Endodermal cell (in vitro differentiated cells): ENCODE data around the gene MADD. TPM values are rescaled to one million over a fixed set of nuclear protein-coding genes. Genes with fewer than 3 reads are reported as not detected.
A peak's percentile ranks its signal among the peaks of the same experiment; 100 is the strongest.

Source experiments
- DNase-seq: peaks from one replicate; pipeline ENCODE4 v3.0.0-alpha.2; 2017
- H3K27ac ChIP-seq: 2 replicates; pipeline ENCODE4 v1.5.1; 2013; ENCODE audit warnings: mild to moderate bottlenecking, low read depth, low read length, moderate library complexity
- H3K27me3 ChIP-seq: 2 replicates; pipeline ENCODE4 v1.6.1; 2013; ENCODE audit warnings: mild to moderate bottlenecking, low read length, moderate library complexity; ENCODE audit not compliant: insufficient read depth, control insufficient read depth, poor library complexity, severe bottlenecking
- H3K36me3 ChIP-seq: 2 replicates; pipeline ENCODE4 v1.7.0; 2013; ENCODE audit warnings: mild to moderate bottlenecking, low read length, moderate library complexity; ENCODE audit not compliant: control insufficient read depth, insufficient read depth
- H3K4me1 ChIP-seq: one replicate; pipeline ENCODE4 v1.7.0; 2013; ENCODE audit warnings: low read length; ENCODE audit not compliant: control insufficient read depth, insufficient read depth
- H3K4me3 ChIP-seq: 2 replicates; pipeline ENCODE4 v1.5.1; 2013; ENCODE audit warnings: mild to moderate bottlenecking, low read length, moderate library complexity
- H3K9ac ChIP-seq: 2 replicates; pipeline ENCODE4 v1.6.1; 2013; ENCODE audit warnings: mild to moderate bottlenecking, low read length, moderate library complexity; ENCODE audit not compliant: poor library complexity, severe bottlenecking; ENCODE audit errors: extremely low read depth
- H3K9me3 ChIP-seq: 2 replicates; pipeline ENCODE4 v1.6.1; 2013; ENCODE audit warnings: mild to moderate bottlenecking, low read length, moderate library complexity; ENCODE audit not compliant: control insufficient read depth
- H3K27ac Mint-ChIP-seq: 2 replicates; pipeline ENCODE4 v1.8.0; 2020; ENCODE audit warnings: mixed read lengths
- H3K27me3 Mint-ChIP-seq: 2 replicates; pipeline ENCODE4 v1.8.0; 2021; ENCODE audit warnings: mild to moderate bottlenecking, mixed read lengths; ENCODE audit not compliant: insufficient read depth
- H3K36me3 Mint-ChIP-seq: 2 replicates; pipeline ENCODE4 v1.8.0; 2020; ENCODE audit warnings: low read depth, mixed read lengths
- H3K4me1 Mint-ChIP-seq: 2 replicates; pipeline ENCODE4 v1.8.0; 2020; ENCODE audit warnings: mixed read lengths
- H3K4me3 Mint-ChIP-seq: 2 replicates; pipeline ENCODE4 v1.8.0; 2020; ENCODE audit warnings: mild to moderate bottlenecking, moderate library complexity, mixed read lengths
- H3K9me3 Mint-ChIP-seq: 2 replicates; pipeline ENCODE4 v1.8.0; 2020; ENCODE audit warnings: mild to moderate bottlenecking, mixed read lengths
- WGBS, 2 experiments: methylation state at CpG; one replicate each; pipeline versions ENCODE4 v1.1.5 to v1.1.7; 2013; ENCODE audit warnings: missing lambda C conversion rate in 2 of 2, mixed read lengths in 1 of 2; ENCODE audit not compliant: insufficient coverage in 1 of 2, insufficient read length in 1 of 2; 5-methylcytosine and 5-hydroxymethylcytosine counted together
- total RNA-seq, 2 donors: library from RNA; stranded (reverse); fragmentation: NEBNext Ultra II Directional in 1 of 2; extraction: Animal tissue kit (Norgen Biotek cat#: 25700) in 1 of 2; gene quantifications; 2 replicates in 1 of 2; 3 replicates in 1 of 2; pipeline ENCODE4 v1.2.1, GENCODE V29; 2021
- TF ChIP-seq, protein P1 (sequence below): fragments of 200-600 bp; sonication (generic); conservative IDR thresholded peaks from 2 replicates; pipeline ENCODE4 v1.5.0; 2021; ENCODE audit warnings: antibody characterized with exemption, mild to moderate bottlenecking

Gene MADD
- total RNA-seq, 2 donors from 2014 or later, result 30.2 to 36.0 TPM

DNA sequence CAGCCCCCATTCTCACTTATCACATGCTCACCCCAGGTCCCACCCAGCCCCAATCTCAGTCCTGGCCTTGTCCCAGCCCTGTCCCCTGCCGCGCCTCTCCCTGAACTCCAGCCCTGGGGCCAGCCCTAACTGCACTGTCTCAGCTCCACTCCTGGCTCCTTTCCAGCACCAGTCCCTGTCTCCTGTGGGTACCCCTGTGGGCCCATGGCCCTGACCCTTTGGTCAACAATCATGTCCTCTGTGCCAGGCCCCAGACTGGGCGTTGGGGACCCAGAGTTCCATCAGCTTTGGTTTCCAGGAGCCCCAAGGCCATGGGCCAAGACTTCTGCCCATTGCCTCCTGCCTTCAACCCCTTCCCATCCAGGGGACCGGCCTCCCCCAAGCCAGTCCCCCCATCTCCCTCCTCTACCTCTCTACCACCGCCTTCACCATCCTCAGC is 107.7 kb downstream of the MADD start:
- Histone ChIP-seq H3K27ac (no peak overlapping the region), H3K36me3 (no peaks in the 10 kb centered on the region), H3K9ac (no peak overlapping the region), H3K4me3 (no peak overlapping the region), H3K4me1 (no peaks in the 10 kb centered on the region), H3K9me3 (no peaks in the 10 kb centered on the region), H3K27me3 (no peaks in the 10 kb centered on the region)
- 89 to 100% methylated on average over 3 to 5 of the region's 5 CpGs for WGBS, 2 experiments
- Mint-ChIP-seq H3K27ac (no peak overlapping the region), H3K9me3 (no peaks in the 10 kb centered on the region), H3K4me3 (no peak overlapping the region), H3K27me3 (no peaks in the 10 kb centered on the region), H3K36me3 (no peaks in the 10 kb centered on the region), H3K4me1 (no peaks in the 10 kb centered on the region)
- no peak for DNase-seq
- TF ChIP-seq, protein P1, sequence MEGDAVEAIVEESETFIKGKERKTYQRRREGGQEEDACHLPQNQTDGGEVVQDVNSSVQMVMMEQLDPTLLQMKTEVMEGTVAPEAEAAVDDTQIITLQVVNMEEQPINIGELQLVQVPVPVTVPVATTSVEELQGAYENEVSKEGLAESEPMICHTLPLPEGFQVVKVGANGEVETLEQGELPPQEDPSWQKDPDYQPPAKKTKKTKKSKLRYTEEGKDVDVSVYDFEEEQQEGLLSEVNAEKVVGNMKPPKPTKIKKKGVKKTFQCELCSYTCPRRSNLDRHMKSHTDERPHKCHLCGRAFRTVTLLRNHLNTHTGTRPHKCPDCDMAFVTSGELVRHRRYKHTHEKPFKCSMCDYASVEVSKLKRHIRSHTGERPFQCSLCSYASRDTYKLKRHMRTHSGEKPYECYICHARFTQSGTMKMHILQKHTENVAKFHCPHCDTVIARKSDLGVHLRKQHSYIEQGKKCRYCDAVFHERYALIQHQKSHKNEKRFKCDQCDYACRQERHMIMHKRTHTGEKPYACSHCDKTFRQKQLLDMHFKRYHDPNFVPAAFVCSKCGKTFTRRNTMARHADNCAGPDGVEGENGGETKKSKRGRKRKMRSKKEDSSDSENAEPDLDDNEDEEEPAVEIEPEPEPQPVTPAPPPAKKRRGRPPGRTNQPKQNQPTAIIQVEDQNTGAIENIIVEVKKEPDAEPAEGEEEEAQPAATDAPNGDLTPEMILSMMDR, result no peak

DNA sequence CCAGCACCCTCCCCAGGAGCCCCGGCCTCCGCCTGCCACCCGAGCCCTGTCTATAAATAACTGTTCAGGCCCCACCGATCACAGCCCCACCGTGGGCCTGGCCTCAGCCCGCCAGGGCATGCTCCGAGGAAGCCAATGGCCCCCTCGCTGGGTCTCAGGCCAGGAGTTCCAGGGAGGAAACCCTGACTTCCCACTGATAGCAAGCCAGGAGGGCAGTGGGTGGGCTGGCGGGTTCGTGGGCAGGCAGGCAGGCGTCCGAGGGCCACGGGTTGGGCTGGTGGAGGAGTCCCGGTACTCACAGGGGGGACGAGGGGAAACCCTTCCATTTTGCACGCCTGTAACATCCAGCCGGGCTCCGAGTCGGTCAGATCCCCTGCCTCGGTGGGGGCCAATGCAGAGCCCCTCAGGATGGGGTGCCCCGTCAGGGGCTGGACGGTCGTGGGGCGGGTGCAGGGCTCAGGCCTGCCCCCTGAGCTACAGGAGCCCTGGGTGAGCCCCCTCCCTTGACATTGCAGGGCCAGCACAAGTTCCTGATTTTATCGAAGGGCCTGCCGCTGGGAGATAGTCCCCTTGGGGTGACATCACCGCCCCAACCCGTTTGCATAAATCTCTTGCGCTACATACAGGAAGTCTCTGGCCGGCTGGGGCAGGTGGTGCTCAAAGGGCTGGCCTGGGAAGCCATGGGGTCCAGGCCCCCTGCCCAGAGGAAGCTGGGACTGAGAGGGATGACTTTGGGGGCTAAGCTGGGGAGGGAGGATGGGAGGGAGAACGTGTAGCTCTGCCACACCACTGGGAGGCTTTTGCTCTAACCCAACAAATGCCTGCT is 108.3 kb downstream of the MADD start, which contains the start of gene SPI1:
TSS of gene SPI1 (minus strand) at position 538 of the 826 bp plus-strand sequence. CDS start at position 344, 194 bp downstream.
- TF ChIP-seq, protein P1, result no peak
- 87 to 95% methylated on average over 23 to 31 of the region's 31 CpGs for WGBS, 2 experiments
- Histone ChIP-seq H3K9ac (no peak within 1 kb of the TSS), H3K27me3 (no peaks in the 10 kb centered on the region), H3K4me3 (no peak within 1 kb of the TSS), H3K4me1 (no peaks in the 10 kb centered on the region), H3K27ac (no peak within 1 kb of the TSS), H3K9me3 (no peaks in the 10 kb centered on the region), H3K36me3 (no peaks in the 10 kb centered on the region)
- peaks cover under 1% of the 10 kb centered on the region for H3K27me3 Mint-ChIP-seq
- no peak within 1 kb of the TSS for H3K4me3 Mint-ChIP-seq
- DNase-seq, result no peak
- H3K4me1 Mint-ChIP-seq, result no peaks in the 10 kb centered on the region
- H3K9me3 Mint-ChIP-seq, result no peaks in the 10 kb centered on the region
- H3K36me3 Mint-ChIP-seq, result no peaks in the 10 kb centered on the region
- peak within 1 kb of the TSS; percentile 73 for H3K27ac Mint-ChIP-seq

- H3K9ac ChIP-seq, result no peak overlapping the region
- Mint-ChIP-seq H3K36me3 (no peaks in the 10 kb centered on the region), H3K9me3 (no peaks in the 10 kb centered on the region), H3K4me1 (no peaks in the 10 kb centered on the region), H3K4me3 (no peak overlapping the region), H3K27me3 (peaks cover 3% of the 10 kb centered on the region), H3K27ac (no peak overlapping the region)
- H3K27ac ChIP-seq, result no peak overlapping the region
- H3K4me3 ChIP-seq, result no peak overlapping the region
- H3K4me1 ChIP-seq, result no peaks in the 10 kb centered on the region
- no peaks in the 10 kb centered on the region for H3K9me3 ChIP-seq
- H3K27me3 ChIP-seq, result no peaks in the 10 kb centered on the region
- no peaks in the 10 kb centered on the region for H3K36me3 ChIP-seq
- TF ChIP-seq, protein P1, result no peak
- DNase-seq, result no peak
Observed at GRCh38 chr11:47378836-47379170, 108.9 kb downstream of the MADD start.
